HEK293 (cell line): Measurements from ENCODE around the gene SNRNP70.

Experiments
- GLIS1 ChIP-seq: fragments of 450-650 bp; formaldehyde crosslinking; IDR thresholded peaks from 2 replicates; pipeline ENCODE4 v1.5.1; 2016; ENCODE audit warnings: missing biosample characterization, missing genetic modification characterization
- HOXC10 ChIP-seq: sonication (generic); formaldehyde crosslinking; IDR thresholded peaks from 2 replicates; pipeline ENCODE4 v1.8.1; 2023; ENCODE audit warnings: mild to moderate bottlenecking, missing genetic modification reagents
- KLF1 ChIP-seq: fragments of 450-650 bp; formaldehyde crosslinking; IDR thresholded peaks from 2 replicates; pipeline ENCODE4 v1.5.1; 2016; ENCODE audit warnings: missing biosample characterization, missing genetic modification characterization
- KLF16 ChIP-seq: fragments of 450-650 bp; formaldehyde crosslinking; IDR thresholded peaks from 2 replicates; pipeline ENCODE4 v1.5.1; 2017; ENCODE audit warnings: missing biosample characterization, missing genetic modification characterization
- OSR2 ChIP-seq: fragments of 450-650 bp; formaldehyde crosslinking; IDR thresholded peaks from 2 replicates; pipeline ENCODE4 v1.5.1; 2016; ENCODE audit warnings: missing biosample characterization, missing genetic modification characterization
- PRDM10 ChIP-seq: fragments of 450-650 bp; formaldehyde crosslinking; IDR thresholded peaks from 2 replicates; pipeline ENCODE4 v1.5.1; 2016; ENCODE audit warnings: missing biosample characterization, missing genetic modification characterization
- SP2 ChIP-seq: fragments of 450-650 bp; formaldehyde crosslinking; IDR thresholded peaks from 2 replicates; pipeline ENCODE4 v1.5.1; 2016; ENCODE audit warnings: missing biosample characterization, missing genetic modification characterization
- SP7 ChIP-seq: fragments of 450-650 bp; formaldehyde crosslinking; IDR thresholded peaks from 2 replicates; pipeline ENCODE4 v1.5.1; 2016; ENCODE audit warnings: missing biosample characterization, missing genetic modification characterization
- YY1 ChIP-seq: fragments of 450-650 bp; formaldehyde crosslinking; IDR thresholded peaks from 2 replicates; pipeline ENCODE4 v1.5.1; 2018; ENCODE audit warnings: missing biosample characterization, missing genetic modification characterization
- ZEB2 ChIP-seq: fragments of 450-650 bp; formaldehyde crosslinking; IDR thresholded peaks from 2 replicates; pipeline ENCODE4 v1.5.1; 2016; ENCODE audit warnings: missing biosample characterization, missing genetic modification characterization
- ZFP3 ChIP-seq: fragments of 450-650 bp; formaldehyde crosslinking; IDR thresholded peaks from 2 replicates; pipeline ENCODE4 v1.5.1; 2016; ENCODE audit warnings: low read depth, missing biosample characterization, missing genetic modification characterization
- ZNF10 ChIP-seq: fragments of 450-650 bp; formaldehyde crosslinking; IDR thresholded peaks from 2 replicates; pipeline ENCODE4 v1.5.1; 2017; ENCODE audit warnings: missing biosample characterization, missing genetic modification characterization
- ZNF140 ChIP-seq: fragments of 450-650 bp; formaldehyde crosslinking; IDR thresholded peaks from 2 replicates; pipeline ENCODE4 v1.5.1; 2016; ENCODE audit warnings: missing biosample characterization, missing genetic modification characterization
- ZNF175 ChIP-seq: fragments of 450-650 bp; formaldehyde crosslinking; IDR thresholded peaks from 2 replicates; pipeline ENCODE4 v1.5.1; 2016; ENCODE audit warnings: missing biosample characterization, missing genetic modification characterization
- ZNF416 ChIP-seq: fragments of 450-650 bp; formaldehyde crosslinking; IDR thresholded peaks from 2 replicates; pipeline ENCODE4 v1.5.1; 2016; ENCODE audit warnings: missing biosample characterization, missing genetic modification characterization
- ZNF433 ChIP-seq: fragments of 450-650 bp; formaldehyde crosslinking; IDR thresholded peaks from 2 replicates; pipeline ENCODE4 v1.5.1; 2016; ENCODE audit warnings: missing biosample characterization, missing genetic modification characterization, low read depth
- ZNF626 ChIP-seq: fragments of 450-650 bp; sonication (Bioruptor Pico); formaldehyde crosslinking; IDR thresholded peaks from 2 replicates; pipeline ENCODE4 v1.5.1; 2018; ENCODE audit warnings: missing biosample characterization, missing genetic modification characterization, inconsistent platforms
- ZNF629 ChIP-seq: fragments of 450-650 bp; formaldehyde crosslinking; IDR thresholded peaks from 2 replicates; pipeline ENCODE4 v1.5.1; 2017; ENCODE audit warnings: missing biosample characterization, missing genetic modification characterization
- ZNF677 ChIP-seq: fragments of 450-650 bp; IDR thresholded peaks from 2 replicates; pipeline ENCODE4 v1.5.0; 2018; ENCODE audit warnings: missing biosample characterization, mild to moderate bottlenecking, missing genetic modification characterization, moderate library complexity
- ZNF777 ChIP-seq: fragments of 450-650 bp; formaldehyde crosslinking; IDR thresholded peaks from 2 replicates; pipeline ENCODE4 v1.5.1; 2017; ENCODE audit warnings: missing biosample characterization, missing genetic modification characterization, borderline replicate concordance
- TF ChIP-seq, protein P1 (sequence below): fragments of 450-650 bp; formaldehyde crosslinking; IDR thresholded peaks from 2 replicates; pipeline ENCODE4 v1.5.1; 2017; ENCODE audit warnings: missing biosample characterization, missing genetic modification characterization
- TF ChIP-seq, protein P2 (sequence below): fragments of 450-650 bp; formaldehyde crosslinking; IDR thresholded peaks from 2 replicates; pipeline ENCODE4 v1.5.1; 2016; ENCODE audit warnings: missing biosample characterization, missing genetic modification characterization
- TF ChIP-seq, protein P3 (sequence below): fragments of 450-650 bp; formaldehyde crosslinking; IDR thresholded peaks from 2 replicates; pipeline ENCODE4 v1.5.1; 2016; ENCODE audit warnings: missing biosample characterization, missing genetic modification characterization
- TF ChIP-seq, protein P4 (sequence below): fragments of 450-650 bp; formaldehyde crosslinking; IDR thresholded peaks from 2 replicates; pipeline ENCODE4 v1.5.1; 2016; ENCODE audit warnings: missing biosample characterization, missing genetic modification characterization, borderline replicate concordance

SNRNP70 gene

DNA sequence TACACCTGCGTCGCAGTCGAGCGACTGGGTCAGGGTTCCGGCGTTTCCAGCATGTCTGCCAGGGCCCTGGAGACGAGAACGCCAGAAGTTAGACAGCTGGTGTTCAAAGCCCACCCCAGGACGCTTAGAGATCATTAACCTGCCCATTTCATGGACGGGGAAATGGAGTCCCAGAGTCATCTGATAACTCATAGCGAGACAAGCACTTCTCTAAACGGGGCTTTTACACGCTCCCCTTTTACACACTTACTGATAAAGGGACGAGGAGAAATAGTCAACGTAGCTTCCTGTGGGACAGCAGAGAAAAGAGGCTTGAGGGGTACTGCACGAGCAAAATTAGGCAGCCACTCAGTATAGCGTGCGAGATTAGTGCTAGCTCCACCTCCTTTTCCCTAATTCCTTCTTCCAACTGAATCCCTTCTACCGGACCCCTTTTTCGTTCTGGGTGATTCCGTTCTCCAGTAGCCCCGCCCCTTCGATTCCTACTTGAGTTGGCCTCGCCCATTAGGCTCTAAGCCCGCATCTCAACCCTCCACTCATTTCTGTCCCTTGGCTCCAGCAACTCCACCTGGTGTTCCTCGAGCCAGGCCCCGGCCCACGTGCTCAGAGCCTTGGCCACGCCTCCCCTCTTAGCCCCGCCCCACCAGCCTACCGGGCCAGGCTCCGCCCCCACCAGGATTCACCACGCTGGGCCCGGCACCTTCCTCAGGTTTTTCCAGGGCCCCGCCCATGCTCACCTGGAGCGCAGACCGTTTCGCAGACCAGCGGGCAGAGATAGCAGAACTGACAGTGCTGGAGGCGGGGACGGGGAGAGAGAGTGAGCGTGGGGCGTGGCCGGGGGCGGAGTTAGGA is 66.2 kb downstream of the SNRNP70 start (continued):
- TF ChIP-seq ZNF175 (tag by site-specific recombination) (no peak), GLIS1 (tag by site-specific recombination) (no peak; the same call in 1 of the 2 replicates), PRDM10 (tag by site-specific recombination) (peak; percentile 99), ZNF777 (tag by site-specific recombination) (no peak), ZNF10 (tag by site-specific recombination) (no peak), SP7 (tag by site-specific recombination) (peak; percentile 15; the same call in 1 of the 2 replicates), HOXC10 (CRISPR knock-in tag) (no peak), ZNF416 (no peak), YY1 (tag by site-specific recombination) (no peak), ZNF140 (tag by site-specific recombination) (no peak), ZNF433 (tag by site-specific recombination) (no peak), ZNF629 (tag by site-specific recombination) (no peak), ZEB2 (0 out of 2 replicates have a peak, but pooled peaks have one; percentile 72), ZNF626 (tag by site-specific recombination) (no peak), KLF1 (tag by site-specific recombination) (peak; percentile 63), OSR2 (tag by site-specific recombination) (no peak), SP2 (peak; percentile 84), KLF16 (tag by site-specific recombination) (peak; percentile 80), ZNF677 (tag by site-specific recombination) (no peak), ZFP3 (tag by site-specific recombination) (no peak)
- TF ChIP-seq, protein P1, sequence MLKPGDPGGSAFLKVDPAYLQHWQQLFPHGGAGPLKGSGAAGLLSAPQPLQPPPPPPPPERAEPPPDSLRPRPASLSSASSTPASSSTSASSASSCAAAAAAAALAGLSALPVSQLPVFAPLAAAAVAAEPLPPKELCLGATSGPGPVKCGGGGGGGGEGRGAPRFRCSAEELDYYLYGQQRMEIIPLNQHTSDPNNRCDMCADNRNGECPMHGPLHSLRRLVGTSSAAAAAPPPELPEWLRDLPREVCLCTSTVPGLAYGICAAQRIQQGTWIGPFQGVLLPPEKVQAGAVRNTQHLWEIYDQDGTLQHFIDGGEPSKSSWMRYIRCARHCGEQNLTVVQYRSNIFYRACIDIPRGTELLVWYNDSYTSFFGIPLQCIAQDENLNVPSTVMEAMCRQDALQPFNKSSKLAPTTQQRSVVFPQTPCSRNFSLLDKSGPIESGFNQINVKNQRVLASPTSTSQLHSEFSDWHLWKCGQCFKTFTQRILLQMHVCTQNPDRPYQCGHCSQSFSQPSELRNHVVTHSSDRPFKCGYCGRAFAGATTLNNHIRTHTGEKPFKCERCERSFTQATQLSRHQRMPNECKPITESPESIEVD (tag by site-specific recombination): no peak
- TF ChIP-seq, protein P2, sequence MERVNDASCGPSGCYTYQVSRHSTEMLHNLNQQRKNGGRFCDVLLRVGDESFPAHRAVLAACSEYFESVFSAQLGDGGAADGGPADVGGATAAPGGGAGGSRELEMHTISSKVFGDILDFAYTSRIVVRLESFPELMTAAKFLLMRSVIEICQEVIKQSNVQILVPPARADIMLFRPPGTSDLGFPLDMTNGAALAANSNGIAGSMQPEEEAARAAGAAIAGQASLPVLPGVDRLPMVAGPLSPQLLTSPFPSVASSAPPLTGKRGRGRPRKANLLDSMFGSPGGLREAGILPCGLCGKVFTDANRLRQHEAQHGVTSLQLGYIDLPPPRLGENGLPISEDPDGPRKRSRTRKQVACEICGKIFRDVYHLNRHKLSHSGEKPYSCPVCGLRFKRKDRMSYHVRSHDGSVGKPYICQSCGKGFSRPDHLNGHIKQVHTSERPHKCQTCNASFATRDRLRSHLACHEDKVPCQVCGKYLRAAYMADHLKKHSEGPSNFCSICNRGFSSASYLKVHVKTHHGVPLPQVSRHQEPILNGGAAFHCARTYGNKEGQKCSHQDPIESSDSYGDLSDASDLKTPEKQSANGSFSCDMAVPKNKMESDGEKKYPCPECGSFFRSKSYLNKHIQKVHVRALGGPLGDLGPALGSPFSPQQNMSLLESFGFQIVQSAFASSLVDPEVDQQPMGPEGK (tag by site-specific recombination): peak; percentile 67
- TF ChIP-seq, protein P3, sequence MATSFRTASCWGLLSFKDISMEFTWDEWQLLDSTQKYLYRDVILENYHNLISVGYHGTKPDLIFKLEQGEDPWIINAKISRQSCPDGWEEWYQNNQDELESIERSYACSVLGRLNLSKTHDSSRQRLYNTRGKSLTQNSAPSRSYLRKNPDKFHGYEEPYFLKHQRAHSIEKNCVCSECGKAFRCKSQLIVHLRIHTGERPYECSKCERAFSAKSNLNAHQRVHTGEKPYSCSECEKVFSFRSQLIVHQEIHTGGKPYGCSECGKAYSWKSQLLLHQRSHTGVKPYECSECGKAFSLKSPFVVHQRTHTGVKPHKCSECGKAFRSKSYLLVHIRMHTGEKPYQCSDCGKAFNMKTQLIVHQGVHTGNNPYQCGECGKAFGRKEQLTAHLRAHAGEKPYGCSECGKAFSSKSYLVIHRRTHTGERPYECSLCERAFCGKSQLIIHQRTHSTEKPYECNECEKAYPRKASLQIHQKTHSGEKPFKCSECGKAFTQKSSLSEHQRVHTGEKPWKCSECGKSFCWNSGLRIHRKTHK (tag by site-specific recombination): no peak
- TF ChIP-seq, protein P4, sequence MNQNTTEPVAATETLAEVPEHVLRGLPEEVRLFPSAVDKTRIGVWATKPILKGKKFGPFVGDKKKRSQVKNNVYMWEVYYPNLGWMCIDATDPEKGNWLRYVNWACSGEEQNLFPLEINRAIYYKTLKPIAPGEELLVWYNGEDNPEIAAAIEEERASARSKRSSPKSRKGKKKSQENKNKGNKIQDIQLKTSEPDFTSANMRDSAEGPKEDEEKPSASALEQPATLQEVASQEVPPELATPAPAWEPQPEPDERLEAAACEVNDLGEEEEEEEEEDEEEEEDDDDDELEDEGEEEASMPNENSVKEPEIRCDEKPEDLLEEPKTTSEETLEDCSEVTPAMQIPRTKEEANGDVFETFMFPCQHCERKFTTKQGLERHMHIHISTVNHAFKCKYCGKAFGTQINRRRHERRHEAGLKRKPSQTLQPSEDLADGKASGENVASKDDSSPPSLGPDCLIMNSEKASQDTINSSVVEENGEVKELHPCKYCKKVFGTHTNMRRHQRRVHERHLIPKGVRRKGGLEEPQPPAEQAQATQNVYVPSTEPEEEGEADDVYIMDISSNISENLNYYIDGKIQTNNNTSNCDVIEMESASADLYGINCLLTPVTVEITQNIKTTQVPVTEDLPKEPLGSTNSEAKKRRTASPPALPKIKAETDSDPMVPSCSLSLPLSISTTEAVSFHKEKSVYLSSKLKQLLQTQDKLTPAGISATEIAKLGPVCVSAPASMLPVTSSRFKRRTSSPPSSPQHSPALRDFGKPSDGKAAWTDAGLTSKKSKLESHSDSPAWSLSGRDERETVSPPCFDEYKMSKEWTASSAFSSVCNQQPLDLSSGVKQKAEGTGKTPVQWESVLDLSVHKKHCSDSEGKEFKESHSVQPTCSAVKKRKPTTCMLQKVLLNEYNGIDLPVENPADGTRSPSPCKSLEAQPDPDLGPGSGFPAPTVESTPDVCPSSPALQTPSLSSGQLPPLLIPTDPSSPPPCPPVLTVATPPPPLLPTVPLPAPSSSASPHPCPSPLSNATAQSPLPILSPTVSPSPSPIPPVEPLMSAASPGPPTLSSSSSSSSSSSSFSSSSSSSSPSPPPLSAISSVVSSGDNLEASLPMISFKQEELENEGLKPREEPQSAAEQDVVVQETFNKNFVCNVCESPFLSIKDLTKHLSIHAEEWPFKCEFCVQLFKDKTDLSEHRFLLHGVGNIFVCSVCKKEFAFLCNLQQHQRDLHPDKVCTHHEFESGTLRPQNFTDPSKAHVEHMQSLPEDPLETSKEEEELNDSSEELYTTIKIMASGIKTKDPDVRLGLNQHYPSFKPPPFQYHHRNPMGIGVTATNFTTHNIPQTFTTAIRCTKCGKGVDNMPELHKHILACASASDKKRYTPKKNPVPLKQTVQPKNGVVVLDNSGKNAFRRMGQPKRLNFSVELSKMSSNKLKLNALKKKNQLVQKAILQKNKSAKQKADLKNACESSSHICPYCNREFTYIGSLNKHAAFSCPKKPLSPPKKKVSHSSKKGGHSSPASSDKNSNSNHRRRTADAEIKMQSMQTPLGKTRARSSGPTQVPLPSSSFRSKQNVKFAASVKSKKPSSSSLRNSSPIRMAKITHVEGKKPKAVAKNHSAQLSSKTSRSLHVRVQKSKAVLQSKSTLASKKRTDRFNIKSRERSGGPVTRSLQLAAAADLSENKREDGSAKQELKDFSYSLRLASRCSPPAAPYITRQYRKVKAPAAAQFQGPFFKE (tag by site-specific recombination): no peak
